Fibroblast of pulmonary artery (primary cell): Measurements from ENCODE around the gene ELOVL6.
"Not testable (repeated sequence)": the region's sequence is repeated elsewhere in the genome, so short reads cannot be mapped to it uniquely, and the experiment has no call there.

ENCODE experiments used
- DNase-seq: peaks from one replicate; pipeline ENCODE4 v3.0.0-alpha.2; 2010; ENCODE audit warnings: low read depth
- H3K4me3 ChIP-seq: replicated peaks from 2 replicates; pipeline ENCODE4 v1.5.1; 2011; ENCODE audit warnings: low read depth, mild to moderate bottlenecking, control low read depth, low read length, moderate library complexity
- CTCF ChIP-seq: IDR thresholded peaks from 2 replicates; pipeline ENCODE4 v1.5.1; 2011; ENCODE audit warnings: mild to moderate bottlenecking, control low read depth, low read length, inconsistent platforms; ENCODE audit errors: missing control alignments

ELOVL6 gene

GRCh38 chr4:110163327-110164069, 34.9 kb downstream of the ELOVL6 start:
- TF ChIP-seq CTCF = peak; percentile 31
- peak; percentile 58 for DNase-seq
- no peak overlapping the region for H3K4me3 ChIP-seq

GRCh38 chr4:110160618-110161017, 37.8 kb downstream of the ELOVL6 start:
- no peak overlapping the region for H3K4me3 ChIP-seq
- DNase-seq = no peak
- no peak for TF ChIP-seq CTCF

- no peak for TF ChIP-seq CTCF
- H3K4me3 ChIP-seq = no peak overlapping the region
- DNase-seq = no peak
These were observed 38.9 kb downstream of the ELOVL6 start for GRCh38 chr4:110159541-110159940.

- TF ChIP-seq CTCF = no peak
- DNase-seq = no peak
- no peak overlapping the region for H3K4me3 ChIP-seq
These were observed 40.8 kb downstream of the ELOVL6 start for GRCh38 chr4:110157580-110157979.

GRCh38 chr4:110157166-110157565, 41.2 kb downstream of the ELOVL6 start:
- DNase-seq, H3K4me3 ChIP-seq: not testable (repeated sequence)

- H3K4me3 ChIP-seq = no peak overlapping the region
- DNase-seq = no peak
- TF ChIP-seq CTCF = no peak
These were observed 42.0 kb downstream of the ELOVL6 start for GRCh38 chr4:110156442-110156841.

GRCh38 chr4:110155654-110156053, 42.8 kb downstream of the ELOVL6 start:
- no peak for DNase-seq
- no peak overlapping the region for H3K4me3 ChIP-seq
- no peak for TF ChIP-seq CTCF
